Endothelial cell of hepatic sinusoid (primary cell): ENCODE data around the gene RPRML.
"Not testable (repeated sequence)": the region's sequence is repeated elsewhere in the genome, so short reads cannot be mapped to it uniquely, and the experiment has no call there.

Experiments
- in situ Hi-C: cut with HindIII; loops from 2 replicates; pipeline ENCODE4 v1.10.0; 2017; ENCODE audit warnings: low sequenced_read_pairs

Gene RPRML

DNA sequence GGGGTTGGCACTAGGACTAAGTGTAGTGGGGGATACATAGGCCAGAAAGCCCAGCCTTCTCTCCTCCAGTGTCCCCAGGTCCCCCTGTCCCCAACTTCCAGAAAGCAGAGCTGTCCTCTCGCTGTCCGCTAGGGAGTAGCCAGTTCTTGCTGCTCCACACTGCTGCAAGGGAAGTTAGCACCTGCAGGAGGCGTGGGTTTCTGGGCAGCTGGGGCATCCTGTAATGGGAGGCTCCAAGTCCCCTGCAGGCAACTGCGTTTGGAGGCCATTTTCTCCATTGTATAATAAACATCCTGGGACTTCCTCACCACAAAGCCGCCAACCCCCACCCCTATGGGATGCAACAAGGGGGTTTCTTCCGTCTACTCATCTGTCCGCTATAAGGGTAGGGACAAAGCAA, 1.7 kb downstream of the RPRML start:
- in situ Hi-C loops: no loop called here

DNA sequence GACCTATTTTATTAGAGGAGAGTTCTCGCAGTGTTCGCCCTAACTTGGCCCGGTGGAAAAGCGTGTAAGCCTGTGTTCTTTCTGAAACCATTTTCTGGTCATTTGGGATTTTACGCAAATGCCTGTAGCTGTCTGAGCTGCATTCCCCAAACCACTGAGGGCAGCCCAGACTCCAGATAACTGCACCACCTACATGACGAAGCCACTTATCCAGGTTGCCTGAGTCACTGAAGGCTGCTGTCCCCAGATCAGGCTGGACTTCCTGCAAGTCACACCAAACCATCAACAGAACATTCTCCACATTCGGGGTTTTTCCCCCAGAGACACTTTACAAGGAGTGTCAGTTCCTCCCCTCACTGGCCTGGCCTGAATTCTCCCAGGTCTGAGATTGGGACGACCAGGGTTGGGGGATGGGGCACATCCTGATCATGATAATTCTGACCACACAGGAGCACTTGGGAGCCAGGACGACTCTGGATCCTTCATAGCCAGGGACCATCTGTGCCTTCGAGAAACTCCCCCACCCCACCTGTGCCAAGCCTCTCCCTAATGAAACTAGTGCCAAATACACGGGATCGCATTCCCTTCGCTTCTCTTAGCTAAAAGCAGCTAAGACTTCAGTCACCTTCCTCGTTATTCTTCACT, 2.3 kb downstream of the RPRML start:
- in situ Hi-C loops: no loop called here

DNA sequence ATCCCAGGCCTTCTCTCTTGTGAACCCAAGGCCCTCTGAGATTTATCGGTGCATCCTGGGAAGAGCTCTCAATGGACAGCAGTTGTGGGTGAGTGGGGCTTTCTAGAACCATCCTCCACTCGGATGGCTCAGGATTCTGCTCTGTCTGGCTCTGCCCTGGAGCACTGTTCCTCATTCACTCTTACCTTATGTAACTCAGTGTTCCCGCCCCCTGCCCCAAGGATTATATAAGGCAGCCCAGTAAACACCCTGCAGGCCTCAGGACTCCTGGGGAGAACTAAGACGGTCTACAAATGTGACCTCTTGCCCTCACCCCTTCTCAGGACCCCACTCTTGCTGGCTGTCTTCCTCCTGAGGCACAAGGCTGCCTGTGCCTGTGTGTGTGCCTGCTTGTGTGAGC, 3.8 kb downstream of the RPRML start:
- in situ Hi-C loops: no loop called here

DNA sequence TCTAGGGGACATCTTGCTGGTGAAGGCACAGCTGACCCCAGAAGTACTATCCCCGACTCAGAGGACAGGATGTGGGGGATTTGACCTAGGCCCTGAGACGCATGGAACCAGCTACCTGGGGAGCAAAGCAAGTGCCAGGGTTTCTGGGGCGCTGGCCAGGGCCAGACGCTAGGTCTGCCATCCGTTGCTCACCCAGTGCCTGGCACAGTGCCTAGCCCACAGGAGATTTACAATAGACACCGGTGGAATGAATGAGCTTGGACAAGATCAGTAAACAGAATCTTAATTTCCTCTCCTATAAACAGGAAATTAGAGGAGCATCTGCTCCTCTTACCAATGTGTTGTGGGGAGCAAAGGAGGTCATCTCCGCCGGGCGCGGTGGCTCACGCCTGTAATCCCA, 5.0 kb downstream of the RPRML start:
- in situ Hi-C loops: no loop called here

DNA sequence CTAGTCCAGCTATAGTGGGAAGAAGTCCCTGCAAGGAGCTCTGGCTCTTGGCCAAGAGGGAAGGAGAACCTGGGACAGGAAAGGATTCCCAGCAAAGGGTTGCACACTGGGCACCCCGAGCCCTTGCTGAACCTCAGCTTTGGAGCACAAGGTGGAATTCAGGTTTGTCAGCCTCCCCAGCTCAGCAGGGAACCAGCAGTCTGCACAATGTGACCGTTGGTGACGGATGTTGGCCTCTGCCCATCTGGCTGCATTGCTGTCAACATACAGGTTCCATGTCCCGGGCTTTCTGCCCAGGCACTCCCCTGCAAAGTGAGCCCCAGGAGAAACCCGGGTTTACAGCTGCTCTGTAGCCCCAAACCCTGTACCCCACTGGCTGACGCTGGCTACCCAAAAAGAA, 6.7 kb downstream of the RPRML start:
- in situ Hi-C loops: no loop called here

DNA sequence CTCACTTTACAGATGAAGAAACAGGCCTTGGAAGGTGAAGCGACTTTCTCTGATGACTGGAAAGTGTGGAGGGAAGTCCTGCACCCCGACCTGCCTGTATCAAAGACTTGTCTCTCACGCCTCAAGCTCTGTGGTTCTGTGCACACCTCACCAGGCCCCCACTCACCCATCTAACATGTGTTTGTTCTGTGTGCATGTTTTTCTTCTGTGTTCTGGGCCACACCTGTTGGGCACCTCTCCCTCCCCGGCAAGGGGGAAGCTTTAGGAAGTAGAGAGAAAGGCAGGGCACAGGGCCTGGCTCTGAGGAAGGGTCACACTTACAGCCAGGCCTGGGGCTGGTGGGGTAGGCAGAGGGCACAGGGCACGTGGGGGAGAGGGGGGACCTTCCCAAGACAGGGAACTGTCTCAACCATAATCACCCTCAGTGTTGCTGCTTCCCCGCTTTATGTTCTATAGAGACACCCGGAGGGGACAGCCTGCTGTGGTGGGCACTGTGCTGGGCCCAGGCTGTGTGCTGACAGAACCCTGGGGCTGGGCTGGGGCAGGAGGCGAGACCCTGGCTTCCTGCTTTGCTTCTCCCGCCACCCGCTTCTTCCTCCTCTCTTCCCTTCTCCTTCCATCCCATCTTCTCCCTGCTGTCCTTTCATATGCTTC, 7.3 kb downstream of the RPRML start:
- in situ Hi-C loops: no loop called here

DNA sequence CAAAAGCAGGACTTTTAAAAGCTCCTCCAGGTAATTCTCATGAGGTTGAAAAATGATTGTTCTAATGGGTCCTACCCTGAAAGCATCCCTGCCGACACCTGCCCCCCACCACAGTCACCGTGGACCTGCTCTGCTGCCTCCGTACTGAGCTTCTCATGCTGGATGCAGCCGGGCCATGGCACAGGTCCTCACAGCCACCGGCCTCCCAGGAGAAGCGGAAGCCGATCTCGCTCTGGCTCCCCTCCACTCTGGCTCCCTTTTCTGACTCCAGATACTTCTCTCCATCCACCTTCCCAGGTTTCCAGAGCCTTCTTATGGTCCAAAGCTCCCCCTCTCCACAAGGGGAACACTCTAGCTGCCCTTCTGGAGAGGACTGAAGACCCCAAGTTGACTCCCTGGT, 10.2 kb downstream of the RPRML start:
- in situ Hi-C loops: no loop called here

DNA sequence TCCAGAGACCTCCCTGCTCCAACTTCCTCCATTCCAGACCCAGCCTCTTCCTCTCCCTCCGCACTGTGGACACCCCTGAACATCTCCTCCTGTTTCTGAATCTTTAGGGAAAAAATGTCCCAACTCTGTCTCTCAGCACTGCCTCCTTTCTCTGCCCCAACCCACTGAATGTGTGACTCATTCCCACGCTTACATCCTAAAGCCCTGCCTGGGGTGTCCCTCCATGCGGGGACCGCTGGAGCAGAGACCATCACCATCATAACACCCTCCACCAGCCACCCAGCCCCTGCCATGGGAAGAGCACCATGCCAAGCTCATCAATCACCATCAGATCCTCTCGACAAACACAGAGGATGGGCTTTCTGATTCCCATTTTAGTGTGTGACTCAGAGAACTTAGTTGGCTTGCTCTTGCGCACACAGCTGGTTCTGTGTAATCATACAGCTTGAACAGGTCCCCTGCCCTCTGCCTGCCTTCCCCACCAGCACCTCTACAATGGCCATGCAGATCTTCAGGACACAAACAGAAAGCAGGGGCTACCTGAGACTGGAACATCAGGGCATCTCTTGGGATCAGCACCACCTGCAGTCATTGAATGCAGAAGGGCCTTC, 10.7 kb downstream of the RPRML start:
- in situ Hi-C loops: no loop called here

DNA sequence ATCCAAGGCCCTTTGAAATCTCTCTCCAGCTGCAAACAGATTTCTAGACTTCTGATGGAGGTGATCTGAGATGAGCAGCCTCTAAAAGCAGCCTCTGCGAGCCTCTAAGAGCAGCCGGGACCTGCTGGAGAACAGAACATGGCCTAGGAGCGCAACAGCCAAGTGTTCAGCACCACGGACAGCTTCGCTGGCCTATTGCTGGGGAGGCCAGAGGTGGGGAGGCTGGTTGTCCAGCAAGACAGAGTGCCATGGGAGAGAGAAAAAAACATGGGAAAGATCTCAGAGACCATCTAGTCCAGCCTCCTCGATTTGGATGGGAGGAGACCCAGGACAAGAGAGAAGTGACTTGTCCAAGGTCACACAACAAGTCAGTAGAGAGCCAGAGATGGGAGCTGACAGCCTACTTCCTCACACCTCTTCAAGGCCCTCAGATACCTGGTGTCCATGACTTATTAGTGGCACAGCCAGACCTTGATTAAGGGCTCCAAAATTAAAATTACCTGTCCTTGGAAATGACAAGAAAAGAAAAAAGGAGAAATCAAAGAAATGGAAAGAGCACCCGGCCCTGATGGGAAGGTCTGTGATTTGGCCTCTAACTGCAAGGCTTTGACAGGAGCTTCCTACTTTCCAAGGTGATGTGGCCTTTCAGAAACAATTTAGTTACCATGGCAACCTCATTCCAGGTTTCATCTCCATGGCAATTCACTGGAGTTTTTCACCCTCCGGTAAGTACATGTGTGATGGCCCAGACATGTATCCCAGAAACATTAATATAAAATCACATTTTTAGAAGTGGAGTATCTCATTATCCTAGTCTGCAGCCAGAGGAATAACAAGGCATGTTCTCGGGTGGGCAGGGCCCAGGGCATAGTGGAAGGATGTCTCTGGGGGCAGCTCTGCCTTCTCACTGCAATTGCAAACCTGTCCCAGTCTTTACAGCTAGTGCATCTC, 14.5 kb downstream of the RPRML start:
- in situ Hi-C loops: no loop called here

DNA sequence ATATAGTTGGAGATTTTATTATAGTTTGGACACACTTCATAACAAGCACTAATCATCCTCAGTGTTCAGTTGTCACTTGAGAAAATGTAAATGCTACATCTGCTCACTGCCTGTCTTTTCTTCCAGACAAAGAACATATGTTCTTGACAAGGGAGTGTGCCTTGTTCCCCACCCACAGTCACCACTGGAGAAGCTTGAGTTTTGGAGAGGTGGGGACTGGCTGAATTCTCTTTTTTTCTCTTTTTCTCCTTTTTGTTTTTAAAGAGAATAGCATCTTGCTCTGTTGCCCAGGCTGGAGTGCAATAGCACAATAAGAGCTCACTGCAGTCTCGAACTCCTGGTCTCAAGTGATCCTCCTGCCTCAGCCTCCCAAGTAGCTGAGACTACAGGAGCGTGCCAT, 15.5 kb downstream of the RPRML start:
- in situ Hi-C loops: no loop called here

DNA sequence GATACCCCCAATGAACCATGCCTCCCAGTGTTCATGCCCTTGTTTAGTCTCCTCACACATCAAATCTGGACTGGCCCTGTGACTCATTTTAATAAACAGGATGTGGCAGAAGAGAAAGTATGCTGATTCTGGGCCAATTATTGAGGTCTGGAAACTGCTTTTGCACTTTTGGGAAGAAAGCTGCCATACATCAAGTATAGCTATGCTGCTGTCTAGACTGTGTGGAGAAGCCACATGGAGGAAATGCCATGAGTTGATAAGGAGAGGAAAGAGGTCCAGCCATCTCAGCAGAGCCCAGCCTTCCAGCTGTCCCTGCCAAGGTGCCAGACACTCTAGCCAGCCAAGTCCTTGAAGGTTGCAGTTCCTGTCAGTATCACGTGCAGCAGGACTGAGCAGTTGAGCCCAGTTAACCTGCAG, 16.7 kb downstream of the RPRML start:
- in situ Hi-C loops: no loop called here

DNA sequence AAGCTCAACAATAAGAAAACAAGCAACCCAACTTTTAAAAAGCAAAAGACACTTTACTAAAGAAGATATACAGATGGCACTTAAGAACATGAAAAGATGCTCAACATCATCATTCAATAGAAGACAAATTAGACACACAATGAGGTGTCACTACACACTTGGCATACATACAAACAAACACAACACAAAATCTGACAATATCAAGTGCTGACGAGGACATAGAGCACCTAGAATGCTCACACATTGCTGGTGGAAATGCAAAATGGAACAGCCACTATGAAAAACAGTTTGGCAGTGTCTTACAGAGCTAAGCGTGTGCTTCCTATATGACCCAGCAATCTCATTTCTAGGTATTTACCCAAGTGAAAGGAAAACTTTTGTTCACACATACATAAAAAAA, 18.9 kb downstream of the RPRML start:
- in situ Hi-C loops: no loop called here

DNA sequence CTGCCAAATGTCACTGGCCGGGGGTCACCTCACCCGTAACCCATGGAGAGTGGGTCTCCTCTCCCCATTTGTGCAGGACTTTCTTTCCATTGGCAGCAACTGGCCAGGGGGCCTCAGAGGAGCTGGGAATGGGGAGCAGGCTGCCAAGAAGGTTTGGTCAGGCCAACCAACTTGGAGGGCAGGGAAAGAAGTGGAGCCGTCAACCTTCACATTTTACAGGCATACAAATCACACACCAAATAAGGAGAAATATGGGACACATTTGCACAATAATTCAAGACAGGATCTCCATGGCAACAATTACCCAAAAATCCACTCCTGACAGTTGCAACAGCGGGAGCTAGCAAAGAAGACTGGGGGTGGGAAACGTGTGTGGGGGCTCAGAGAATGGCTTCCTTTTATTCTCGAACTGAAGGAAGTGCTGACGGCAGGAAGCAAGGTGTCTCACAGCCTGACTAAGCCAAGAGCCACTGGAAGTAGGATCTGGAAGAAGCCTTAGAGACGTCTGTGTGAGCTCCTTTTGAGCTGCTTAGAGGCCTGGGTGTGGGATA, 20.9 kb downstream of the RPRML start:
- in situ Hi-C loops: no loop called here

DNA sequence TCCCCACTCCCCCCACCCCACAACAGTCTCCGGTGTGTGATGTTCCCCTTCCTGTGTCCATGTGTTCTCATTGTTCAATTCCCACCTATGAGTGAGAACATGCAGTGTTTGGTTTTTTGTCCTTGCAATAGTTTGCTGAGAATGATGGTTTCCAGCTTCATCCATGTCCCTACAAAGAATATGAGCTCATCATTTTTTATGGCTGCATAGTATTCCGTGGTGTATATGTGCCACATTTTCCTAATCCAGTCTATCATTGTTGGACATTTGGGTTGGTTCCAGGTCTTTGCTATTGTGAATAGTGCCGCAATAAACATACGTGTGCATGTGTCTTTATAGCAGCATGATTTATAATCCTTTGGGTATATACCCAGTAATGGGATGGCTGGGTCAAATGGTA, 25.9 kb downstream of the RPRML start:
- in situ Hi-C loops: not testable (repeated sequence)

DNA sequence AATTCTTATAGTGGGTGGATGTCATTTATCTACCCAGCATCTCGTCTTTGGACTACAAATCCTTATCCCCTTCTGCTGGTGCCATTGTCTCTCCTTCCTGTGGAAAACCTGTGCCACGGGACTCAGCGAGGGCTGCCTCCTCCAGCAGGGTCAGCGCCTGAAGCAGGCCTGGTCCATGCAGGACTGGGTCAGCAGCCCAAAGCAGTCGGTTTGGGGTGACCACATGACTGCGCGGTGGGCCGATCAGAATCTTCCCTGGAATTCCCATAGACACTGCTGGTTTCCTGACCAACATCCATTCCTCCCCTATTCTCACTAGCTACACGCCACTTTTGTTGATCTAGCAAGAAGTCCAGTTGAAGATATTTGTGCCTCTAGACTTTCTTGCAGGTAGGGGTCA, 26.9 kb downstream of the RPRML start:
- in situ Hi-C loops: no loop called here

DNA sequence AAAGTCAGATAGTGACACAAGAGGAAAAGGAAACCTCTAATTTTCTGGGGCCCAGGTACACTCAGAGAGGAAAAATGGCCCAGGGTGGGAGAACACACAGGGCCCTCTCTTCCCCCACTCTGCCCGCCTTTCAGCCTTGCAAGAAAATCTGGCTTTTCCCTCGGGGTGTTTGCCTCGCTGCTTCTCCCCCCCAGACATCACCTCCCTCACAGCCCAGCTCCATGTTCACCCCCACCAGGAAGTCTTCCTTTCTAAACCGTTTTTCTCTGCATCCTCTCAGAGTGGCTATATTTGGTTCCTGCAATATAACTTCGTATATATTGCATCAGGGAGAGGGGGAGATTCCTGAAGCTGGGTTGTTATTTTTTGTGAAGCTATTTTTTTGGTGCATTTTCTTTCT, 27.3 kb downstream of the RPRML start:
- in situ Hi-C loops: no loop called here

DNA sequence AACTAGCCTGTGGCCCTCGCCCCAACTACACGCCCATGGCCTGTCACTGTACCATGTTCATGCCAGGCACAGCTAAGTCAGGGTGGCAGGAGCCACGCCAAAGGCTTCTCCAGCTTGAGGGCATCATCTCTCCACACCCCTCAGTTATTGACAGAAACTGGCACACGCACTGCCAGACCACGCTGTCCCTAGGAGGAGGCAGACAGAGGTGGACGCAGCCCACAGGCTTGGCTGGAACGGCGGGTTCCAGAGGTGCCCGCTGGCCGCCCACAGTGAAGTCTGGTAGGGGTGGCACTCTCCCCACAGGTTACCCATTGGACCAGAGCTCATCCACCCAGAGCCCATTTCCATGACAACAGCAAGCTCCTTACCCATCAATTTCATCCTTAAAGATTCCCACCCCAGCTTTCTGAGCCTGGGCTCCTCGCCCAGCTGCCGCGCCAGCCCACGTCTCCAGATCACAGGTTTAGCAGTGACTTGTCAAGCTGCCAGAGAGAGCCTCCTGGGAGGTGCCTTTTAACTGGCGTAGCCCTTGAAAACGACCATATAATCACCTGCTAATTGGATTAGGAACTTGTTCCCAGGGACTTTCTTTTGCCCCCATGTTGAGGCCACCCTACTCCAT, 27.9 kb downstream of the RPRML start:
- in situ Hi-C loops: no loop called here

DNA sequence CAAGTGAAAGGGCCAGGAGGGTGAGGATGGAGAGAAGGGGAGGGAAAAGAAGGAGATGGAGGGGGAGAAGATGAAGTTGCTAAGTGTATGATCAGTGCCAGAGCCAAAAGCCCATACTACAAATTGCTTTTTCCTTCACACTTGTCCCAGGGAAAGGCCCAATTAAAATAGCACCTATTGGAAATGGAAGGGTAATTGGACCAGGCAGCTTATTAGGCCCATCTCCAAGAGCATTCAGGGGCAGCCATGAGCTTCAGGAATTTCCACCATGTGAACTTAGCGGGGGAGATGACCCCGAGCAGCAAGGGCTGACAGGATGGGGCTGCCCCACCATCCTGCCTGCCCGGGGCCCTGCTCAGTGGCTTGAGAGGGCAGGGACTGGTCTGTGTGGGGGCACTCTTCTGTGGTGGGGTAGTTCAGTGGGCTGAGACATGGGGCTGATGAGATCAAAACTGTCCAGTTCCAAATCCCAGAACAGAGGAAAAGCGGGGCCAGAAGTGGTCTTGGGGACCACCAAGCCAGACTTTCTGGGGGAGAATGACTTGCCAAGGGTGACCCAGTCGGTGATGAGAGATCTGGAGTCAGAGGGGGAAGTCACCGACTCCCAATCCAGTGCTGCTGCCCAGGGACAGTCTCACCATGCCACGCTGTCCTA, 28.6 kb downstream of the RPRML start:
- in situ Hi-C loops: no loop called here

DNA sequence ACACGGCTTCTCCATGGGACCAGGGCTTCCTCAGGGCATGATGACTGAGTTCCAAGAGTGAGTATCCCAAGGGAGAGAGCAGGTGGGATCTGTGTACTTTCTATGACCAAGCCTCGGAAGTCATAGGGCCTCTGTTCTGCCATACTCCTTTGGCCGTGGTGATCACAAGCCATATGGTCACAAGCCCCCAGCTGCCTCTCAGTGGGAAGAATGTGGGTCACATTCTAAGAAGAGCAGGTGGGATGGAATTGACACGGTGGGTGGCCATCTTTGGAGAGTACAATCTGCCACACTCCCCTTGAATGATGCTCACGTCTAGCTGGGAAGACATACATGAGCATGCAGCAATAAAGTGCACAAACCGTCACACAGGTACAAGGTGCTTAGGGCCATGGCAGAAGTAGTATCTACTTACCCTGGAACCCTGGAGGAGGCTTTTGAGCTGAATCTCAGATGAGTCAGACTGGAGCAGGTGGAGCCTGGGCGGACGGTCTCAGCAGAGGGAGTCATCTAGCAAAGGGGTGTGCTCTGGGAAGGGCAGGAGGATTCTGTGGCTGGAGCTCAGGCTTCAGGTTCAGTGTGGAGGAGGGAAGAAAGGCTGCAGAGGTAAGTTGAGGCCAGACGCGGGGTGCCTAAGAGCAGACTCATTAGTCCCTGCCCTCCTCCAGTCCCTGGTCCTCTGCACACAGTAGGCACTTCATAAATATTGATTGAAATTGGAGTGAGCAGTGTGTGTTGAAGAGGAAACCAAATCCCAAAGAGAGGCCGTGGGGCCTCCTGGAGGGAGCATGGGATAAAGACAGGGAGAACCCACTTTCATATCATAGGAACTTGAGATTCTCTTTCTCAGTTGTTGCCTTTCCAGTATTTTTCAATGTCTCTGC, 29.5 kb downstream of the RPRML start:
- in situ Hi-C loops: no loop called here
